LNCaP clone FGC (cell line): ENCODE data around the gene CAMK2G.

Experiments
- DNase-seq: peaks from one replicate; pipeline ENCODE4 v3.0.0-alpha.2; 2011; ENCODE audit warnings: low read depth
- H3K4me3 ChIP-seq: 2 replicates; pipeline ENCODE4 v1.5.1; 2011; ENCODE audit warnings: mild to moderate bottlenecking, low read depth, low read length, control low read depth
- CTCF ChIP-seq: IDR thresholded peaks from 2 replicates; pipeline ENCODE4 v1.5.1; 2012; ENCODE audit warnings: mild to moderate bottlenecking; ENCODE audit not compliant: control insufficient read depth, insufficient read depth; ENCODE audit errors: extremely low read depth

CAMK2G gene

GRCh38 chr10:73916761-73917470 lies 42.6 kb upstream of the CAMK2G start:
- no peak for DNase-seq
- TF ChIP-seq CTCF, result no peak

GRCh38 chr10:73915206-73915851 lies 41.0 kb upstream of the CAMK2G start:
- no peak for DNase-seq
- H3K4me3 ChIP-seq, result no peak overlapping the region

More at GRCh38 chr10:73916761-73917470, 42.6 kb upstream of the CAMK2G start:
- no peak overlapping the region for H3K4me3 ChIP-seq

GRCh38 chr10:73914036-73914435 lies 39.7 kb upstream of the CAMK2G start:
- no peak for TF ChIP-seq CTCF

More at GRCh38 chr10:73915206-73915851, 41.0 kb upstream of the CAMK2G start:
- no peak for TF ChIP-seq CTCF

DNA sequence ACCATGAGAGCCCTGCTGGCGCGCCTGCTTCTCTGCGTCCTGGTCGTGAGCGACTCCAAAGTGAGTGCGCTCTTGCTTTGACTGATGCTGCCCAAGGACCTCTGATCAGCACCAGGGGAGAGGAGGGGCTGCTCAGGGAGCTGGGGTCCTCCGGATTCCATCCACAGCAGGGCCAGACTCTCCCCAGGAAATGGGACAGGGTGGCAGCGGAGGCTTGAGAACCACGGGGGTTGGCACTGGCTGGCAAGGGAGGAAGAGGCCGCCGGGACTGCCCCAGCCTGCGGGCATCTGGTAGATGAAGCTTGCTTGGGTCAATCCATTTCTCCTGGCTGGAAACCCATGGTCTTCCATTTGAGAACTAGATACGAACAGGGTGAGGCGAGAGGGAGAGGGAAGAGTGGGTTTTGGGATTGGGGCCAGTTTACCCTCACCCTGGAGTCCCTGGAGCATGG lies 37.2 kb upstream of the CAMK2G start:
- no peak for TF ChIP-seq CTCF
- DNase-seq, result no peak
- no peak overlapping the region for H3K4me3 ChIP-seq

More at GRCh38 chr10:73914036-73914435, 39.7 kb upstream of the CAMK2G start:
- no peak overlapping the region for H3K4me3 ChIP-seq
- no peak for DNase-seq

DNA sequence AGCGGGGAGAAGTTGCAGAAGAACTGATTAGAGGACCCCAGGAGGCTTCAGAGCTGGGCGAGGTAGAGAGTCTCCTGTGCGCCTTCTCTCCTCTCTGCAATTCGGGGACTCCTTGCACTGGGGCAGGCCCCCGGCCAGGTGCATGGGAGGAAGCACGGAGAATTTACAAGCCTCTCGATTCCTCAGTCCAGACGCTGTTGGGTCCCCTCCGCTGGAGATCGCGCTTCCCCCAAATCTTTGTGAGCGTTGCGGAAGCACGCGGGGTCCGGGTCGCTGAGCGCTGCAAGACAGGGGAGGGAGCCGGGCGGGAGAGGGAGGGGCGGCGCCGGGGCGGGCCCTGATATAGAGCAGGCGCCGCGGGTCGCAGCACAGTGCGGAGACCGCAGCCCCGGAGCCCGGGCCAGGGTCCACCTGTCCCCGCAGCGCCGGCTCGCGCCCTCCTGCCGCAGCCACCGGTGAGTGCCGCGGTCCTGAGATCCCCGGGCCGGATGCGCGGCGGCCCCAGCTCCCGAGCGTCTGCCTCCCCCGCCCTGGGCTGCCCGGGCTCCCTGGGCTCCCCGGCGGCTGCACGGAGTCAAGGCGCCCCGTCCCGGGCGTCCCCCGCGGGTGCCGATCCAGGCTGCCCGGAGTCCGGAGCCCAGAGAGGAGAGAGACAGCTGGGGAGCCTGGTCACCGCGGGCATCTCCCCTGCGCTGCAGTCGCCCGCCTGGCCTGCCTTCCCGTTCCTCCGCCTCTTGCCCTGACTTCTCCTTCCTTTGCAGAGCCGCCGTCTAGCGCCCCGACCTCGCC lies 36.6 kb upstream of the CAMK2G start, which contains the start of gene PLAU:
PLAU (plus strand) TSS at position 369 of the 789 bp plus-strand sequence. CDS start 424 bp downstream, outside the sequence.
- no peak for DNase-seq
- H3K4me3 ChIP-seq, result no peak within 1 kb of the TSS

More for the DNA sequence above, 36.6 kb upstream of the CAMK2G start, which contains the start of gene PLAU:
- no peak for TF ChIP-seq CTCF
